Measurements from ENCODE around the gene COL28A1. TPM values are rescaled to one million over a fixed set of nuclear protein-coding genes. Genes with fewer than 3 reads are reported as not detected.

Gene COL28A1
- total RNA-seq, 1 experiment from 2014 or later, result 2.2 TPM

- CTCF ChIA-PET, result interaction anchor here (0.6 kb wide), 1 partner anchor 83 kb away, joined by 3 read pairs; no protein-coding TSS in a partner anchor
- TF ChIP-seq CTCF (conservative IDR thresholded peaks at IDR 0.05), result no peak
- TF ChIP-seq EZH2 (IDR thresholded peaks at IDR 0.05; ENCODE audit: low read depth), result no peak
These were observed 22.6 kb downstream of the COL28A1 start for GRCh38 chr7:7512861-7513597.

GRCh38 chr7:7510794-7511193, 24.9 kb downstream of the COL28A1 start:
- Histone ChIP-seq H2AFZ (no peak overlapping the region), H3K4me1 (replicated peaks; ENCODE audit: insufficient read depth) (no peaks in the 10 kb centered on the region), H3K36me3 (ENCODE audit: low read depth) (no peaks in the 10 kb centered on the region), H3K27ac (no peak overlapping the region), H3F3A (ENCODE audit: insufficient read depth, low read depth) (no peaks in the 10 kb centered on the region), H3K9me3 (ENCODE audit: insufficient read depth, low read depth) (no peaks in the 10 kb centered on the region), H3K4me2 (no peak overlapping the region), H4K20me1 (ENCODE audit: insufficient read depth) (no peaks in the 10 kb centered on the region), H3K27me3 (ENCODE audit: insufficient read depth, low read depth) (no peaks in the 10 kb centered on the region), H3K4me3 (no peak overlapping the region), H3K79me2 (ENCODE audit: low read depth) (no peaks in the 10 kb centered on the region), H3K9me2 (ENCODE audit: insufficient read depth) (no peaks in the 10 kb centered on the region)
- TF ChIP-seq EZH2 (IDR thresholded peaks at IDR 0.05; ENCODE audit: low read depth) (no peak), CTCF (conservative IDR thresholded peaks at IDR 0.05) (no peak)
- DNase-seq, result no peak
- CTCF ChIA-PET, result no interaction called here
- POLR2A ChIA-PET (ENCODE audit: unreplicated experiment), result no interaction called here
- no TSS peak for BruUV-seq (replicated peaks)
- intact Hi-C loops (cut with micrococcal nuclease; ENCODE audit: unreplicated experiment), result no loop called here

More at GRCh38 chr7:7512861-7513597, 22.6 kb downstream of the COL28A1 start:
- Histone ChIP-seq H3K27me3 (ENCODE audit: insufficient read depth, low read depth) (no peaks in the 10 kb centered on the region), H3K79me2 (ENCODE audit: low read depth) (no peaks in the 10 kb centered on the region), H2AFZ (no peak overlapping the region), H3K4me3 (no peak overlapping the region), H4K20me1 (ENCODE audit: insufficient read depth) (no peaks in the 10 kb centered on the region), H3K36me3 (ENCODE audit: low read depth) (no peaks in the 10 kb centered on the region), H3K9me2 (ENCODE audit: insufficient read depth) (no peaks in the 10 kb centered on the region), H3K27ac (no peak overlapping the region), H3K4me2 (no peak overlapping the region), H3F3A (ENCODE audit: insufficient read depth, low read depth) (no peaks in the 10 kb centered on the region), H3K4me1 (replicated peaks; ENCODE audit: insufficient read depth) (no peaks in the 10 kb centered on the region), H3K9me3 (ENCODE audit: insufficient read depth, low read depth) (no peaks in the 10 kb centered on the region)
- no TSS peak for BruUV-seq (replicated peaks)
- POLR2A ChIA-PET (ENCODE audit: unreplicated experiment), result interaction anchor here (0.5 to 0.6 kb wide), 2 partner anchors 250 to 642 kb away, joined by 3 to 7 read pairs; no protein-coding TSS in a partner anchor
- intact Hi-C loops (cut with micrococcal nuclease; ENCODE audit: unreplicated experiment), result no loop called here
- no peak for DNase-seq

- Histone ChIP-seq H3K27me3 (ENCODE audit: insufficient read depth, low read depth) (no peaks in the 10 kb centered on the region), H4K20me1 (ENCODE audit: insufficient read depth) (no peaks in the 10 kb centered on the region), H3K4me3 (no peak overlapping the region), H3K27ac (no peak overlapping the region), H3K79me2 (ENCODE audit: low read depth) (no peaks in the 10 kb centered on the region), H3K4me2 (no peak overlapping the region), H3F3A (ENCODE audit: insufficient read depth, low read depth) (no peaks in the 10 kb centered on the region), H3K9me3 (ENCODE audit: insufficient read depth, low read depth) (no peaks in the 10 kb centered on the region), H3K36me3 (ENCODE audit: low read depth) (no peaks in the 10 kb centered on the region), H3K4me1 (replicated peaks; ENCODE audit: insufficient read depth) (no peaks in the 10 kb centered on the region), H2AFZ (no peak overlapping the region), H3K9me2 (ENCODE audit: insufficient read depth) (no peaks in the 10 kb centered on the region)
- DNase-seq, result no peak
- ChIA-PET CTCF (no interaction called here), POLR2A (ENCODE audit: unreplicated experiment) (no interaction called here)
- no peak for TF ChIP-seq CTCF (conservative IDR thresholded peaks at IDR 0.05)
- TF ChIP-seq EZH2 (IDR thresholded peaks at IDR 0.05; ENCODE audit: low read depth), result no peak
- no TSS peak for BruUV-seq (replicated peaks)
- intact Hi-C loops (cut with micrococcal nuclease; ENCODE audit: unreplicated experiment), result no loop called here
These were observed 29.8 kb downstream of the COL28A1 start for GRCh38 chr7:7505915-7506314.
